Measurements from ENCODE around the gene SLC25A10. TPM values are rescaled to one million over a fixed set of nuclear protein-coding genes. Genes with fewer than 3 reads are reported as not detected.

The SLC25A10 gene
- total RNA-seq, 2 experiments from 2014 or later, result 4.6 TPM

DNA sequence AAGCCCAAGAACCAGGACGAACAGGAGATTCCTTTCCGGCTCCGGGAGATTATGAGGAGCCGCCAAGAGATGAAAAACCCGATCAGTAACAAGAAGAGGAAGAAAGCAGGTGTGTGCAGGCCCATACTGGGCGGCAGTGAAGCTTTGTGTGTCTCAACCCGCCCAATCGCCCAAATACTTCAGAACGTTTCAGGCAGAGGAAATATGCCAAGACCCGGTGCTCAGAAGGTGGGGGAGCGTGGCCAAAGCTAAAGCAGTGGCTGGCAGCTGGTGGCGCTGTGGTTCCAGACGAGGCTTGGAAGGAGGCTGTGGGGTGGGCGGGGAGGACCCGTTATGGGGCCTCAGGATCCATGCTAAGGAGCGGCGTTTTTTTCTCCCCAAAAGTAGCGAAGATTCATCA lies 44.3 kb upstream of the SLC25A10 start:
- peak in 1 of 14 experiments; percentile 19 for DNase-seq
- H3K36me3 Mint-ChIP-seq (ENCODE audit: low read depth), result peaks cover 58% of the 10 kb centered on the region
- Histone ChIP-seq H3K4me3 (ENCODE audit: low read length) (no peak overlapping the region), H3K27me3 (ENCODE audit: control insufficient read depth in 1 of 2, insufficient read depth in 2 of 2, low read length in 2 of 2) (no peaks in the 10 kb centered on the region), H3K36me3 (ENCODE audit: insufficient read depth, low read length) (peaks cover 49% of the 10 kb centered on the region), H3K9me3 (ENCODE audit: control insufficient read depth in 1 of 2, insufficient read depth in 1 of 2, low read length in 2 of 2) (no peaks in the 10 kb centered on the region), H3K27ac (ENCODE audit: low read depth in 1 of 2, low read length in 2 of 2) (no peak overlapping the region), H3K4me1 (ENCODE audit: insufficient read depth, low read length) (peaks cover 55% of the 10 kb centered on the region)
- ChIA-PET CTCF (no interaction called here), POLR2A (interaction anchor here (3.0 kb wide), 1 partner anchor 15 kb away, joined by 25 read pairs; the partner anchor contains the start of genes ARL16 and HGS)
- peak overlapping the region; percentile 63 for H3K27ac Mint-ChIP-seq
- no peaks in the 10 kb centered on the region for H3K9me3 Mint-ChIP-seq
- H3K4me3 Mint-ChIP-seq, result peak overlapping the region; percentile 85
- H3K27me3 Mint-ChIP-seq, result no peaks in the 10 kb centered on the region
- intact Hi-C loops (cut with DNase I, micrococcal nuclease), result loop anchor here in 1 of 2 experiments (2.0 to 5.0 kb wide), 2 partner anchors 31 to 35 kb away; partner anchors contain the start of genes MRPL12, NPLOC4 and TSPAN10
- TF ChIP-seq, protein P1, sequence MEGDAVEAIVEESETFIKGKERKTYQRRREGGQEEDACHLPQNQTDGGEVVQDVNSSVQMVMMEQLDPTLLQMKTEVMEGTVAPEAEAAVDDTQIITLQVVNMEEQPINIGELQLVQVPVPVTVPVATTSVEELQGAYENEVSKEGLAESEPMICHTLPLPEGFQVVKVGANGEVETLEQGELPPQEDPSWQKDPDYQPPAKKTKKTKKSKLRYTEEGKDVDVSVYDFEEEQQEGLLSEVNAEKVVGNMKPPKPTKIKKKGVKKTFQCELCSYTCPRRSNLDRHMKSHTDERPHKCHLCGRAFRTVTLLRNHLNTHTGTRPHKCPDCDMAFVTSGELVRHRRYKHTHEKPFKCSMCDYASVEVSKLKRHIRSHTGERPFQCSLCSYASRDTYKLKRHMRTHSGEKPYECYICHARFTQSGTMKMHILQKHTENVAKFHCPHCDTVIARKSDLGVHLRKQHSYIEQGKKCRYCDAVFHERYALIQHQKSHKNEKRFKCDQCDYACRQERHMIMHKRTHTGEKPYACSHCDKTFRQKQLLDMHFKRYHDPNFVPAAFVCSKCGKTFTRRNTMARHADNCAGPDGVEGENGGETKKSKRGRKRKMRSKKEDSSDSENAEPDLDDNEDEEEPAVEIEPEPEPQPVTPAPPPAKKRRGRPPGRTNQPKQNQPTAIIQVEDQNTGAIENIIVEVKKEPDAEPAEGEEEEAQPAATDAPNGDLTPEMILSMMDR (IDR thresholded peaks at IDR 0.05), result no peak
- peaks cover 40% of the 10 kb centered on the region for H3K4me1 Mint-ChIP-seq (ENCODE audit: low read depth)
- no peak for ATAC-seq (ENCODE audit: poor library complexity)

DNA sequence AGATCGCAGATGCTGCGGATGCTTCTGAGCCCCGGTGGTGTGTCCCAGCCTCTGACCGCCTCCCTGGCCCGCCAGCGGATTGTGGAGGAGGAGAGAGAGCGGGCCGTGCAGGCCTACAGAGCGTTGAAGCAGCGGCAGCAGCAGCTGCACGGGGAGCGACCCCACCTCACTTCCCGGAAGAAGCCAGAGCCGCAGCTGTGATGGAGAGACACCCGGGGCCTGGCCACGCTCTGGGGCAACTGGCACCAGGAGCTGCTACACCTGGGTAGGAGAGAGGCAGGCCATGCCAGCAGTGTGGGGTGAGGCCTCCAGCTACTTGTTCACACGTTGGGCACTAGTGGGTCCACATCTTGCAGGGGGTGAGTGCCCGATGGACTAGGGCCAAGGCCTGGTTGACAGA lies 39.6 kb upstream of the SLC25A10 start:
- ChIA-PET POLR2A (interaction anchor here (1.5 kb wide), 1 partner anchor 11 kb away, joined by 4 read pairs; the partner anchor contains the start of genes ARL16 and HGS), CTCF (no interaction called here)
- Mint-ChIP-seq H3K4me3 (no peak overlapping the region), H3K4me1 (ENCODE audit: low read depth) (peaks cover 16% of the 10 kb centered on the region), H3K27ac (no peak overlapping the region), H3K36me3 (ENCODE audit: low read depth) (peaks cover 46% of the 10 kb centered on the region), H3K27me3 (no peaks in the 10 kb centered on the region), H3K9me3 (no peaks in the 10 kb centered on the region)
- DNase-seq (no peak), ATAC-seq (ENCODE audit: poor library complexity) (no peak)
- no peaks in the 10 kb centered on the region for H3K27me3 ChIP-seq (ENCODE audit: control insufficient read depth in 1 of 2, insufficient read depth in 2 of 2, low read length in 2 of 2)
- no peak overlapping the region for H3K27ac ChIP-seq (ENCODE audit: low read depth in 1 of 2, low read length in 2 of 2)
- peaks cover 15% of the 10 kb centered on the region for H3K4me1 ChIP-seq (ENCODE audit: insufficient read depth, low read length)
- intact Hi-C loops (cut with DNase I, micrococcal nuclease), result no loop called here
- peaks cover 53% of the 10 kb centered on the region for H3K36me3 ChIP-seq (ENCODE audit: insufficient read depth, low read length)
- TF ChIP-seq, protein P1 (IDR thresholded peaks at IDR 0.05), result no peak
- H3K9me3 ChIP-seq (ENCODE audit: control insufficient read depth in 1 of 2, insufficient read depth in 1 of 2, low read length in 2 of 2), result no peaks in the 10 kb centered on the region
- H3K4me3 ChIP-seq (ENCODE audit: low read length), result no peak overlapping the region

GRCh38 chr17:81672954-81673353 lies 39.1 kb upstream of the SLC25A10 start:
- Histone ChIP-seq H3K27me3 (ENCODE audit: control insufficient read depth in 1 of 2, insufficient read depth in 2 of 2, low read length in 2 of 2) (no peaks in the 10 kb centered on the region), H3K27ac (ENCODE audit: low read depth in 1 of 2, low read length in 2 of 2) (no peak overlapping the region), H3K4me3 (ENCODE audit: low read length) (no peak overlapping the region), H3K4me1 (ENCODE audit: insufficient read depth, low read length) (peaks cover 10% of the 10 kb centered on the region), H3K36me3 (ENCODE audit: insufficient read depth, low read length) (peaks cover 51% of the 10 kb centered on the region), H3K9me3 (ENCODE audit: control insufficient read depth in 1 of 2, insufficient read depth in 1 of 2, low read length in 2 of 2) (no peaks in the 10 kb centered on the region)
- TF ChIP-seq, protein P1 (IDR thresholded peaks at IDR 0.05), result no peak
- POLR2A ChIA-PET, result interaction anchor here (1.5 kb wide), 1 partner anchor 11 kb away, joined by 4 read pairs; the partner anchor contains the start of genes ARL16 and HGS
- CTCF ChIA-PET, result no interaction called here
- H3K27me3 Mint-ChIP-seq, result no peaks in the 10 kb centered on the region
- intact Hi-C loops (cut with DNase I, micrococcal nuclease), result no loop called here
- DNase-seq (no peak), ATAC-seq (ENCODE audit: poor library complexity) (no peak)
- no peak overlapping the region for H3K4me3 Mint-ChIP-seq
- peaks cover 12% of the 10 kb centered on the region for H3K4me1 Mint-ChIP-seq (ENCODE audit: low read depth)
- H3K36me3 Mint-ChIP-seq (ENCODE audit: low read depth), result peaks cover 42% of the 10 kb centered on the region
- no peaks in the 10 kb centered on the region for H3K9me3 Mint-ChIP-seq
- no peak overlapping the region for H3K27ac Mint-ChIP-seq

Measured in CD4-positive, alpha-beta T cell (primary cell).